NCI-H2196 (cell line): ENCODE results near the gene DES.
"Not testable (repeated sequence)": the region's sequence is repeated elsewhere in the genome, so short reads cannot be mapped to it uniquely, and the experiment has no call there.

Experiments used
- DNase-seq: peaks from one replicate; lab custom pipeline; 2025; ENCODE audit not compliant: unreplicated experiment; lab: John Stamatoyannopoulos, UW

The DES gene

GRCh38 chr2:219418155-219419011 lies at the start of gene DES:
Gene DES (plus strand): TSS chr2:219418377. CDS start chr2:219418463, 86 bp downstream.
- no peak for DNase-seq

- peak; percentile 56 for DNase-seq
These were observed 49.4 kb upstream of the DES start for GRCh38 chr2:219368690-219369191.

- DNase-seq: peak; percentile 64
These were observed 48.7 kb upstream of the DES start for GRCh38 chr2:219369447-219369861.

GRCh38 chr2:219378163-219378851 lies 39.9 kb upstream of the DES start:
- no peak for DNase-seq

GRCh38 chr2:219380926-219381325 lies 37.3 kb upstream of the DES start:
- DNase-seq: no peak

GRCh38 chr2:219381448-219381847 lies 36.7 kb upstream of the DES start:
- DNase-seq: no peak

- DNase-seq: no peak
These were observed 34.0 kb upstream of the DES start for GRCh38 chr2:219384083-219384713.

- DNase-seq: no peak
These were observed 33.3 kb upstream of the DES start for GRCh38 chr2:219384859-219385258.

- no peak for DNase-seq
These were observed 32.1 kb upstream of the DES start for GRCh38 chr2:219385958-219386520.

GRCh38 chr2:219386532-219387280 lies 31.5 kb upstream of the DES start:
- DNase-seq: no peak

- DNase-seq: peak; percentile 96
These were observed 30.7 kb upstream of the DES start, which contains the start of gene DNPEP for GRCh38 chr2:219387306-219388120. Gene DNPEP (minus strand): TSS chr2:219387912. CDS start chr2:219387794, 118 bp downstream.

- peak; percentile 96 for DNase-seq
These were observed 29.9 kb upstream of the DES start for GRCh38 chr2:219388121-219388906.

- DNase-seq: peak; percentile 43
These were observed 29.3 kb upstream of the DES start for GRCh38 chr2:219388907-219389156.

GRCh38 chr2:219392754-219393153 lies 25.4 kb upstream of the DES start:
- DNase-seq: no peak

GRCh38 chr2:219395056-219395455 lies 23.1 kb upstream of the DES start:
- not testable (repeated sequence) for DNase-seq

- no peak for DNase-seq
These were observed 22.6 kb upstream of the DES start for GRCh38 chr2:219395609-219396008.

- no peak for DNase-seq
These were observed 21.2 kb upstream of the DES start for GRCh38 chr2:219396863-219397457.

- peak; percentile 90 for DNase-seq
These were observed 19.3 kb upstream of the DES start for GRCh38 chr2:219398721-219399363.
